ENCODE results near the gene CDK3.
"Not testable (repeated sequence)": the region's sequence is repeated elsewhere in the genome, so short reads cannot be mapped to it uniquely, and the experiment has no call there.

Gene CDK3

DNA sequence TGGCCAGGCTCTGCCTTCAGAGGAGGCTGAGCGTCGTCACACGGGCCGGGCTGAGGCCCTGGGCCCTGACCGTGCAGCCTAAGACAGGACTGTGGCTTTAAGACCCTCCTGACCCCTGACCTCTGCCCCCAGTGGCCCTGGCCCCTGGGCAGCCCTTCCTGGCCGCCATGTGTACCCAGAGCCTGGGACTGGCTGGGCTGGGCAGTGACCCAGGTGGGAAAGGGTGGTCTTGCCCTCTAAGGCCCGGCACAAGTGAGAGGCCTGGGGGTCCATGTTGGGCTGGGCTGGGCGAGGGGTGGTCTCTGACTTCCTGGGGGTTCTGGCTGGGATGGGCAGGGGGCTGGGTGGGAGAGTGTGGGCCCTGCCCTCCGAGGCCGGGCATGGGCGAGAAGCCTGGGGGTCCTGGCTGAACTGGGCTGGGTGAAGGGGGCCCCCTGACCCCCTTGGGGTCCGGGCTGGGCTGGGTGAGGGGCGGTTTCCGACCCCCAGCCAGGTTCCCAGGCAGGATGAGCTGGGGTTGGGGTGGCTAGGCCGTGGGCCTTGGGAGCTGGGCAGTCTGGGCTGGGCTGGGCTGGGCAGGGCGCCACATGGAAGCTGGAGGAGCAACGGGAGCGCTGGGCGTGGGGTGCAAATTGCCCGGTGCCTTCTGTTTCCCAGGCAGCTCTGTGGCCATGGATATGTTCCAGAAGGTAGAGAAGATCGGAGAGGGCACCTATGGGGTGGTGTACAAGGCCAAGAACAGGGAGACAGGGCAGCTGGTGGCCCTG is at the start of gene CDK3:
Gene CDK3 (plus strand): TSS at position 101 of the 767 bp plus-strand sequence. CDS start 571 bp downstream, at position 672.
- DNase-seq (ENCODE audit: low read depth, low spot score) = no peak

DNA sequence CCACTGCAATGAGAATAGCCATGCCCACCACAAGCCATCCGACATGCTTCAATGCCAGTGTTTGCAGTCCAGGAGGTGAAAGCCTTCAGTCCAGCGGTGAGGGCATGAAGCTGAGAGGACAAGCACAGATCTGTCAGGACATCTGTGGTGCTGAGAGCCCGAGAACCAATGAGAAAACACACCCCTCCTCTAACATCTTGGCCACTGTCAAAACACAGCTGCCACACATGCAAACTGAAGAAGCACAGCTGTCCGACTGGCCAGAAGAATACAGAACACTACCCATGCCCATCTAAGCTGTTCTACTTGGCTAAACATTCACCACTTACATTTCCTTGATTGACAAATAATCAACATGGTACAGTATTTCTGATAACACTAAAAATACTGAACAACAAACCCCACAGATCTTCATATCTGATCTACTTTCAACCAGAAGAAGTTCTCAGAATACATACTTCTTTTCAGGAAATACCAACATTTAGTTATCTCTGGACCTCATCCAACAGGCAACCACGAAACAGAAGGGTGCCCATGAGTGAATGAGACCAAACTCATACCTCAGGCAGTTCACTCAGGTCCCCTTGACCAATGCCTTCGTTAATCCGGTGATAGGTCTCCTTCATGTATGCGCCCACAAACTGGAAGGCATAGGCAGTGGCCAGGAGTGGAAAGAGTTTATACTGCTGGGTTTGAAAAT is 49.6 kb upstream of the CDK3 start:
- no peak for DNase-seq (ENCODE audit: low read depth, low spot score)

DNA sequence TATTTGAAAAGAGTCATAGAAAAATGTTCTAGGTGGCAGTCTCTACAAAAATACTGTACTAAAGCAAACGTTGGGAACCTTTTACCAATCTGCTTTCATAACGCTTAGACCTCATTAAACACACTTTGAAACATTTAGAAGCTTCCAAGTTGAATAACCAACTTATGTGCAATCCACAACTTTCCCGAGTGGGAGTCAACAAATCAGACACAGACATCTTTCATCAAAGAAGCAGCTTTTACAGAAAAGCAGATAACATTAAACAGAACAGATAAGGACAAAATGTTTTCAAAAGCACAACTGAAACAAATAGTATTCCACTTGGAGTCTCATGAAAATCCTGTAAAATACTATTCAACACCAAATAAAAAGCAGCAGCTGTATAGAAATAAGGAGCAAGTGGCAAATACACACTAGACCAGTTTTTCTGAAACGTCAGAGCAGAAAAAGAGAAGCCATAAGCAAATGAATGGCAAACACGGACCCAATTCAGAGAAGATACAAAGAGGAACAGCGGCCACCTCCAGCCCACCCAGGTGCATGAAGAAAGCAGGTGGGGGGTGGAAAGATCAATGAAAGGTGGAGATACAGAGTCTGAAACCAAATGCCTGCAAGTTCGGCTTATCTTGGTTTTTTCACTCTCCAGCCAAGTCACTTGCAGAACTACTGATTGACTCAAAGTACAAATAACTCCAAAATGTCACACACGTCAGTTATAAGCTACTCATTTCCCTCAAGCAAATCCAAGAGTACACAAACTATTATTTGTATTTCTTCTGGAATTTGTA is 41.4 kb upstream of the CDK3 start:
- no peak for DNase-seq (ENCODE audit: low read depth, low spot score)

DNA sequence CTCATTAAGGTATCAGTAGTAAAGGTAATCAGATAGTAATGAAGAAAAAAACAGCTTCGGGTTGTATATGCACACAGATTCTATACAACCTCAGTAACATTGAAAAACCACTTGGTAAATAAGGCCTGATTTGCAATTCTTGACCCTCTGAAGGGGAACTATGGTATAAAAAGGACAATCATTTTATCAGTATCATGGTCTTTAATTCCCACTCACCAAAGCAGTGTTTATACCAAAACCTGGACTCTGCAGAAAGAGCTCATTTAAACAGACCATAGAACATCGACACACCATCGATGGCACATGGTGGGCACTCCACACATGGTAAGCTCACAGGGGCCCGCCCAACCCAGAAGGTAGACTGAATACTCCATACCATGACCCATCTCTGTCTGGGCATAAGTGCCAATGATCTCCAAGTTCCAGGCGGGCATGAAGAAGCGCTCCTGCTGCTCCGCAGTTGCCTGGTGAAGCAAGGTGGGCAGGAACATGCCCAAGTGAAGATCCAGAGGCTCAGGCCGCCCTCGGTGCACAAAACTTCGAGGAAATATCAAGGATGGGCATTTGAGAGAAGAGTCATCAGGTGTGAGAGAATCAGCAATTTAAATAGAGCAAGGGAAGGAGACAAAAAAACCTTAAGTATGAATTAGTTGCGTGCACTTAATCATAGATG is 40.7 kb upstream of the CDK3 start:
- DNase-seq (ENCODE audit: low read depth, low spot score) = no peak

DNA sequence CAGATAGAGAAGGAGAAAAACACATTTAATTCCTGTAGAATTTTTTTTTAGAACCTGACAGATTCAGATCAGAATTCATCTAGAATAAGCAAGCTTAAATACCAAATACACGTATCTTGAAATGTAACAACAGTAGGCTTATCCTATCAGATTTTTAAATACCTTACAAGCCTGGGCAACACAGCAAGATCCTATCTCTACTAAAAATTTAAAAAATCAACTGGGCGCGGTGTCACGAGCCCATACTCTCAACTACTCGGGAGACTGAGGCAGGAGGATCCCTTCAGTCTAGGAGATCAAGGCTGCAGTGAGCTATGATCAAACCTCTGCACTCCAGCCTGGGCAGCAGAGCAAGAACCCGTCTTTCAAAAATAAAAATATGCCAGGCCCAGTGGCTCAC is 35.2 kb upstream of the CDK3 start:
- no peak for DNase-seq (ENCODE audit: low read depth, low spot score)

DNA sequence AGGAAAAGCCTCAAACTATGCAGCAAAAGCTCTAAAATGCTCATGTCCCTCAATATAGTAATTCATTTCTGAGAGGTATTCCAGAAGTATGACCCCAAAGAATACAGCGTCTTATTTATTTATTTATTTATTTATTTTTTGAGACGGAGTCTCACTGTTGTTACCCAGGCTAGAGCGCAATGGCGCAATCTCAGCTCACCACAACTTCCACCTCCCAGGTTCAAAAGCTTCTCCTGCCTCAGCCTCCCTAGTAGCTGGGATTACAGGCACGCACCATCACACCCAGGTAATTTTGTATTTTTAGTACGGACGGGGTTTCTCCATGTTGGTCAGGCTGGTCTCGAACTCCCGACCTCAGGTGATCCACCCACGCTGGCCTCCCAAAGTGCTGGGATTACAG is 31.6 kb upstream of the CDK3 start:
- not testable (repeated sequence) for DNase-seq (ENCODE audit: low read depth, low spot score)

DNA sequence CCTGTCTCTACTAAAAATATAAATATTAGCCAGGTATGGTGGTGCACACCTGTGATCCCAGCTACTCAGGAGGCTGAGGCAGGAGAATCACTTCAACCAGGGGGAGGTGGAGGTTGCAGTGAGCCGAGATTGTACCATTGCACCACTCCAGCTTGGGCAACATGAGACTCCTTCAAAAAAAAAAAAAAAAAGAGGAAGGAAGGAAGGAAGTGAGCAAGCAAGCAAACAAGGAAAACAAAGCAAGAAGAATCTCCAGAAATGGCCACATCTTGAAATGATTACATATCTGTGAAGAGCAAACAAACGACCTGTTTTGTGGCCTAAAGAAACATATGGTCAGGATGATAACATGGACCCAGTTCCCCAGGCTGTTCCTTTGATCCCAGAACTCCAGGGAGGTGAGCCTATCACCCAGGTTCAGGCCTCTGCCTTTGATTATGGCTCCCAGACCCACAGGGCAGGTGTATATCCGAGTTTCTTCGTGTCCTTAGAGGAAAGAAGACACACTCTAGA is 30.6 kb upstream of the CDK3 start:
- no peak for DNase-seq (ENCODE audit: low read depth, low spot score)

DNA sequence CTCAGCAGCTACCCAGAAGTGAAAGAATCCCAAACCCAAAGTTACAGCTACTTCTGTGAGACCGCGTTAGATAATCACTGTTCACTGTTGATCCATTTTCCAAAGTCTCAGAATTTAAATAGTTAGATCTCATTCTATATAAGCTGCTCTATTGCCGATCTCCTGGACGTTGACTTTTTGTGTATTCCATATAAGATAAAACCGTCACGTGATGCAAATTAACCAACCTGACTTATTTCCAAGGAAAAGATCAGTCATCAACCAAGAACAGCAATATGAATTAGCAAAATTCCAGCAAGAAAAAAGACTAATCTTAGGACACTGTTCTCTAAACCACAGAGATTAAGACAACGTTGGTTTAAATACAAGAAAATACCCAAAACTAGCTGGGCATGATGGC is 30.0 kb upstream of the CDK3 start:
- DNase-seq (ENCODE audit: low read depth, low spot score) = no peak

DNA sequence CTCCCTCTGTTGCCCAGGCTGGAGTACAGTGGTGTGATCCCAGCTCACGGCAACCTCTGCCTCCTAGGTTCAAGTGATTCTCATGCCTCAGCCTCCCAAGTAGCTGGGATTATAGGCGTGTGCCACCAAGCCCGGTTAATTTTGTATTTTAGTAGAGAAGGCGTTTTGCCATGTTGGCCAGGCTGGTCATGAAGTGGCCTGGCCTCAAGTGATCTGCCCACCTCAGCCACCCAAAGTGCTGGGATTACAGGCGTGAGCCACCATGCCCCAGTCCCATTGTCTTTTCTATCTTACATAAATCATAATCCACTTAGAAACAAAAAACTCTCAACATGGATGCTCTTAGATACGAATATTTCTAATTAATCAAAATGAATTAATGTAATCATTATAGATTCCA is 25.5 kb upstream of the CDK3 start:
- not testable (repeated sequence) for DNase-seq (ENCODE audit: low read depth, low spot score)

DNA sequence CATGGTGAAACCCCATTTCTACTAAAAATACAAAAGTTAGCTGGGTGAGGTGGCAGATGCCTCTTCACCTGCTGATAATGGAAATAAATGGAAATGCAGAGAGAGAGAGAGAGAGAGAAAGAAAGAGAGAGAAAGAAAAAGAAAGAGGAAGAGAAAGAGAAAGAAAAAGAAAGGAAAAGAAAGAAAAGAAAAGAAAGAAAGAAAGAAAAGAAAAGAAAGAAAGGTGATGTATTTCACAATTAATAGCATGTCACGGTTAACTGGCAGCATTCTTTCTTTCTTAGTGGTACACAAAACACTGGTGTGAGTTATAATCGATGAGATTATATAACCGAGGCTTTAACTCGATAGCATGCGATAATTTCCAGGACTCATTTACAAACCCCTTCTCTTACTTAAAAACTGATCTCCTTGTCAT is 24.9 kb upstream of the CDK3 start:
- DNase-seq (ENCODE audit: low read depth, low spot score) = no peak

DNA sequence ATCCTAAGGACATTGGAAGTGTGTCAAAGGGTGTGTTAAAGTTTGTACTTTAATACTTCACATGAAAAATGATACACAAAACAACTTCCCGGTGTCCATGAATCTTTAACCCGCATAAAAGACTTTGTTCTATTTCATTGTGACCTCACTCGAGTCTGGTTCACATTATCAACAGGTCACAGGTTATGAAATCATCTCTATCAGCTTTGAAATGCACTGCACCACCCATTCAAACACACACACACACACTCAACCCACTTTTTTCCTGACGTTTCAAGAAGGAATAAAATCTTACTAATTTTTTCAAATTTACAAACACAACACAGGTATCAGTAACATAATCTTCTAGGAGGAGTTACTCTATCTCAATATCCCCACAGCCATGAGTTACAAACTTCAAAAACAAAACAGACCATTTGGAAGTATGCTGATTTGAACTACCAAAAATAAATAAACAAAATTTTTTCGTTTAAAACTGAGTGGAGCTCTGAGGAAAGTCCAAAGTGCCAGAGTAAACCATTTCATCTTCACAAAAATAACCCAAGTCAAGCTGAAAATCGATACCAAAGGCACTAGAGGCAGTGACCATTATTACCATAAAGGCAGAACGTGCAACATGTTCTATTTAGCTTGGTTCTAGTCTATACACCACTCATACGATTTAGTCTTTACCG is 24.3 kb upstream of the CDK3 start:
- DNase-seq (ENCODE audit: low read depth, low spot score) = no peak

DNA sequence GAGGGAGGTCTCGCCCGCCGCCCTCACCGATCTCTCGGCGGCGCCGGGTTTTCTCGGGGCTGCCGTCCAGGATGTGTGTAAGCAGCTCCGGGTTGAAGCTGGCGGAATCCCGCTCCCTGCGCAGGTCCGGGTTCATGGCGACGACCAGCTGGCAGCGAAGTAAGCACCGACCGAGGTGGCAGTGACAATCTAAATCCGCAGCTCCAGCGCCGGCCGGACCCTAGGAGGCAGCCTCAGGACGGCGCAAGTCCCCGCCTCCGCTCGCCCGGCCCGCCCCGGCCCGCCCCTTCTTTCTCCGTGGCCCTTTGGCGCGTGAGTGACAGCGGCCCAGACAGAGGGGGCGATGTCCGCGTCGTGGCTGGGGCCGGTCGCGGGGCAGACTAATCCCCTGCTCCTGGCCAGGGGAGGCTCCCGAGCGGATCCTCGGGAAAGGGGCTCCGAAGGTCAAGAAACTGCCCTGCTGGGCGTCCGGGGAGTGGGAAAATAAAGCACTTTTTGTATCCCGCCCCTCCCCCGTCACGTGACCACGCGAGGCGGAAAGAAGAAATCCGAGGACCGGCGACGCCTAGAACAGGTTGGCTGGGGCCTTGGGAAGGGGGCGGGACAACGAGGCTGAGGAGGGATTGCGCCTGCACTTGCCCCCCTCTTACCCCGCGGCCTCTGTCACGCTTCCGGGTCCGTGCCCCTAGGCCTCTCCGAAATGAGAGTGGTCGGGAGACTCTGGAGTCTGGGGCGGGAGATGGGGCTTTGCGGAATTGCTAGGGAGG is 21.5 kb upstream of the CDK3 start, which contains the start of the genes ACOX1 and TEN1:
Gene ACOX1 (minus strand): TSS at position 229 of the 767 bp plus-strand sequence. CDS start 93 bp downstream, at position 136.
Gene TEN1 (plus strand): TSS at position 303 of the 767 bp plus-strand sequence. CDS start 6,953 bp downstream, outside the sequence.
- peak; percentile 94 for DNase-seq (ENCODE audit: low read depth, low spot score)

DNA sequence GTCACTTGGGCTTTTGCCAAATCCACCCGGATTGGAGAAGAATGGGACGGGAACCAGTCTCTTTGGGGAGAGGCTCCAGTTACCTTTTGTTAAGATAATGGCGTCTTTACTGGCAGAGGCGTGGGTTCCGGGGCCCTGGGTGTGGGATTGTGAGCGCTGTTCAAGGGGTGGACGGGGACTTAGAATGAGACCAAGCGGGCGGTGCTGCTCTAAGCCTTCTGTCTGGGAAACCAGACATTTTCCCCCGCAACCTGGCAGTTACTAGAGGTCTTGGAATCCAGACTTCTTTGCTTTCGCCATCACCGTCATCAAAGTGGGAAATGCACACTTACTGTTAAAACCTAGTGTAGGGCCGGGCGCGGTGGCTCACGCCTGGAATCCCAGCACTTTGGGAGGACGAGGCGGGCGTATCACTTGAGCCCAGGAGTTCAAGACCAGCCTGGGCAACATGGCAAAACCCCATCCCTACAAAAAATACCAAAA is 20.9 kb upstream of the CDK3 start:
- no peak for DNase-seq (ENCODE audit: low read depth, low spot score)

DNA sequence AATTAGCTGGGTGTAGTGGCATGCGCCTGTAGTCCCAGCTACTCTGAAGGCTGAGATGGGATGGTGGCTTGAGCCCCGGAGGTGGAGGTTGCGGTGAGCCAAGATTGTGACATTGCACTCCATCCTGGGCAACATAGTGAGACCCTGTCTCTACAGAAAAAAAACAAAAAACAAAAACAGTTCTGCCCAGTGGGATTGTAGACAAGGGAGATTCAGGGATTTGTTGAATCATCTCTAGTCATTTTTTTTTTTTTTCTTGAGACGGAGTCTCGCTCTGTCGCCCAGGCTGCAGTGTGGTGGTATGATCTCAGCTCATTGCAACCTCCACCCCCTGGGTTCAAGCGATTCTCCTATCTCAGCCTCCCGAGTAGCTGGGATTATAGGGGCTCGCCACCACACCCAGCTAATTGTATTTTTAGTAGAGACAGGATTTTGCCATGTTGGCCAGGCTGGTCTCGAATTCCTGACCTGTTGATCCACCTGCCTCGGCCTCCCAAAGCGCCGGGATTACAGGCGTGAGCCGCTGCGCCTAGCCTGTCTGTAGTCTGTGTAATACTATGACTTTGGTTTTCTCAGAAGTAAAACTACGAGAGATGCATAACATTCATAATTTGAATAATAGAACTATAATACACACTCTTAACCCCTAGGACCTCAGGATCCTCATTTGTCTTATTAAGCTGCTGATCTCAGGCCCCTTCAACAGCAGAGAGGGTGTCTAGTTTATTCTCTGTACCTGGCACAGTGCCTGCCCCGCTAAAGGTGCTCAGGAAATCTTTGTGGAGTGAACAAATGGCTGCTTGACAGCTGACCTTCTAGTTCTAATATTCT is 20.3 kb upstream of the CDK3 start:
- DNase-seq (ENCODE audit: low read depth, low spot score) = no peak

DNA sequence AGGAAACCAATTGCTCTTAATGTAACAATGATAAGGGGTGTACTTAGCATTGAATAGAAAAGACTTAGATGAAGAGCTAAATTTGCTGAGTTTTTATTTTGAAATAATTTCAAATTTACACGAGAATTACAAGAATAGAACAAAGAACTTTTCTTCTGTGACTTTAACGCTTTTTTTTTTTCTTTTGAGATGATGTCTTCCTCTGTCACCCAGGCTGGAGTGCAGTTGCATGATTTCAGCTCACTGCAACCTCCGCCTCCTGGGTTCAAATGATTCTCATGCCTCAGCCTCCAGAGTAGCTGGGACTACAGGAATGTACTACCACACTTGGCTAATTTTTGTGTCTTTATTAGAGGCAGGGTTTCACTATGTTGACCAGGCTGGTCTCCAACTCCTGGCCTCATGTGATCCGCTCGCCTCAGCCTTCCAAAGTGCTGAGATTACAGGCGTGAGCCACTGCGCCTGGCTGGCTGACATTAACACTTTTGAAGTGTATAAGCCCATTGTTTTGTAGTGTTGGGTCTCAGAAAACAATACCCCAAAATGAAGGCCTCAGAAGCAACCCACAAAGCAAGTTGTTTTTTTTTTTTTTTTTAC is 19.5 kb upstream of the CDK3 start:
- DNase-seq (ENCODE audit: low read depth, low spot score) = no peak

DNA sequence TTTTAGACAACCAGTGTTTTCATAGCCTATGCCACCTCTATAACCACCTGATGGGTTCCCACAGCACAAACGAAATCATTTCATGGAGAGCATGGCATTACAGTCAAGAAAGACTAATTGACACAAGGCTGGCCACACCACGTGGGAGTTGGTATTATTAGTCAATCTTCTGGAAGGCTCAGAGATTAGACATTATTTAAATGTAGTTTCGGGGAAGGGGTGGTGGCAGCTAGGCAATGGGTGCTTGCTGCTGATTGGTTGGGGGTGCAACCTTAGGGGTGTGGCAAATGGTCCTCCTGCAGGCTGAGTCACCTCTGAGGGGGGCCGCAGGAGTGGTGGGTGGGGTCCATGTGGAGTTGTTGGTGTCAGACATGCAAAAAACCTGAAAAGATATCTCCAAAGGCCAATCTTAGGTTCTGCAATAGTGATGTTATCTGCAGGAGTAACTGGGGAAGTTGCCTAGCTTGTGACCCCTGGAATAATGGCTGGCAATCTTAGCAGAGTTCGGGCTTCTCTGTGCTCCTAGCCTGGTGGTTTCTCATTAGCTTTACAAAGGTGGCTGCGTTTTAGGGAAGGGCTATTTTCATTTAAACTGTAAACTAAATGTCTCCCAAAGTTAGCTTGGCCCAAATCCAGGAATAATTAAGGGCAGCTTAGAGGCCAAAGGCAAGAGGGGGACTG is 17.0 kb upstream of the CDK3 start:
- DNase-seq (ENCODE audit: low read depth, low spot score) = no peak

DNA sequence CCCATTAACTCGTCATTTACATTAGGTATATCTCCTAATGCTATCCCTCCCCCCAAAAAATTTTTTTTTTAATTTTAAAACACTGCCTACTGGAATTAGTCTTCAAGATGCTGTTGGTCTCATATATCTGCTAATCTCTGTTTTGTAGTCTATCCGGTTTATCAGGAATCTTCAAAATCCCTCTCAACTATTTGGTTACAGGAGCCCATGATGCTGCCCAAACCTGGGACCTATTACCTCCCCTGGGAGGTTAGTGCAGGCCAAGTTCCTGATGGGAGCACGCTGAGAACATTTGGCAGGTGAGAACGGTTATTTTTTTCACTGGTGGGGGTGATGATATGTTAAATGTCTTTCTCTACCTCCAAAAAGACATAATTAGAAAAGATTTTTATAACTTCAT is 14.7 kb upstream of the CDK3 start:
- DNase-seq (ENCODE audit: low read depth, low spot score) = no peak

DNA sequence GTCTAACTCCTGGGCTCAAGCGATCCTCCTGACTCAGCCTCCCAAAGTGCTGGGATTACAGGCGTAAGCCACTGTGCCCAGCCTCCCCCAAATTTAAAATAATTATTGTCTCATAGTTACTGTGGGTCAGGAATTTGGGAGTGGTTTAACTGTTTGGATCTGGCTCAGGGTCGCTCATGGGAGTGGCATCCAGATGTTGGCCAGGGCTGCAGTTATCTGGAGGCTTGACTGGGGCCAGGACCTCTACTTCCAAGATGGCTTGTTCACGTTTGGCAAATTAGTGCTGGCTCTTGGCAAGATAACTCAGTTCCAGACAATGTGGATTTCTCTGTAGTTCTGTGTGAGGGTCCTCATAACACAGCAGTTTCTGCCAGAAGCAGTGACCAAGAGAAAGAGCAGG is 13.6 kb upstream of the CDK3 start:
- no peak for DNase-seq (ENCODE audit: low read depth, low spot score)

Data from smooth muscle cell of the brain vasculature (primary cell).